HCT116 (cell line): ENCODE data around the gene KPNA3.
"Not testable (repeated sequence)": the region's sequence is repeated elsewhere in the genome, so short reads cannot be mapped to it uniquely, and the experiment has no call there.

ENCODE experiments used
- CBX3 ChIP-seq: IDR thresholded peaks from 2 replicates; pipeline ENCODE4 v1.6.1; 2012; ENCODE audit warnings: low read depth
- CTCF ChIP-seq, 3 experiments: fragments of 200-600 bp in 1 of 3; sonication (generic) in 1 of 3; IDR thresholded peaks in 2 of 3; conservative IDR thresholded peaks in 1 of 3; 2 replicates each; pipeline ENCODE4 v1.5.1; 2012 to 2017; ENCODE audit warnings: low read depth in 2 of 3, low read length in 2 of 3, antibody characterized with exemption in 1 of 3, borderline replicate concordance in 1 of 3, control low read depth in 1 of 3, mild to moderate bottlenecking in 1 of 3, mixed read lengths in 1 of 3, mixed run types in 1 of 3, moderate library complexity in 1 of 3; ENCODE audit not compliant: insufficient read depth in 1 of 3
- JUND ChIP-seq: IDR thresholded peaks from 2 replicates; pipeline ENCODE4 v1.6.1; 2012
- REST ChIP-seq: IDR thresholded peaks from 2 replicates; pipeline ENCODE4 v1.6.1; 2012; ENCODE audit warnings: low read depth
- SIN3A ChIP-seq: IDR thresholded peaks from 2 replicates; pipeline ENCODE4 v1.6.1; 2012; ENCODE audit warnings: low read depth

- TF ChIP-seq SIN3A; CTCF (IDR thresholded peaks at IDR 0.05 in 2 of 3, conservative IDR thresholded peaks at IDR 0.05 in 1 of 3; ENCODE audit: borderline replicate concordance in 1 of 3, insufficient read depth in 1 of 3, low read depth in 2 of 3, low read length in 2 of 3); CBX3; JUND; REST: not testable (repeated sequence)
These were observed 10.6 kb upstream of the KPNA3 start for GRCh38 chr13:49803047-49803446.
